ENCODE measurements around the gene SMIM41.

Gene SMIM41

GRCh38 chr12:52078276-52078675 is 1.2 kb upstream of the SMIM41 start:
- no peak for DNase-seq (ENCODE audit: low spot score in 2 of 2)
- no peak overlapping the region for H3K4me3 Mint-ChIP-seq
- H3K27ac Mint-ChIP-seq (ENCODE audit: low read depth): no peak overlapping the region
- no peak for ATAC-seq (replicated peaks; ENCODE audit: extremely low read depth, poor library complexity, severe bottlenecking)
- peaks cover 29% of the 10 kb centered on the region for H3K36me3 Mint-ChIP-seq (ENCODE audit: insufficient read depth)
- peaks cover 26% of the 10 kb centered on the region for H3K4me1 Mint-ChIP-seq
- H3K27me3 Mint-ChIP-seq: peaks cover under 1% of the 10 kb centered on the region
- no peaks in the 10 kb centered on the region for H3K9me3 Mint-ChIP-seq

DNA sequence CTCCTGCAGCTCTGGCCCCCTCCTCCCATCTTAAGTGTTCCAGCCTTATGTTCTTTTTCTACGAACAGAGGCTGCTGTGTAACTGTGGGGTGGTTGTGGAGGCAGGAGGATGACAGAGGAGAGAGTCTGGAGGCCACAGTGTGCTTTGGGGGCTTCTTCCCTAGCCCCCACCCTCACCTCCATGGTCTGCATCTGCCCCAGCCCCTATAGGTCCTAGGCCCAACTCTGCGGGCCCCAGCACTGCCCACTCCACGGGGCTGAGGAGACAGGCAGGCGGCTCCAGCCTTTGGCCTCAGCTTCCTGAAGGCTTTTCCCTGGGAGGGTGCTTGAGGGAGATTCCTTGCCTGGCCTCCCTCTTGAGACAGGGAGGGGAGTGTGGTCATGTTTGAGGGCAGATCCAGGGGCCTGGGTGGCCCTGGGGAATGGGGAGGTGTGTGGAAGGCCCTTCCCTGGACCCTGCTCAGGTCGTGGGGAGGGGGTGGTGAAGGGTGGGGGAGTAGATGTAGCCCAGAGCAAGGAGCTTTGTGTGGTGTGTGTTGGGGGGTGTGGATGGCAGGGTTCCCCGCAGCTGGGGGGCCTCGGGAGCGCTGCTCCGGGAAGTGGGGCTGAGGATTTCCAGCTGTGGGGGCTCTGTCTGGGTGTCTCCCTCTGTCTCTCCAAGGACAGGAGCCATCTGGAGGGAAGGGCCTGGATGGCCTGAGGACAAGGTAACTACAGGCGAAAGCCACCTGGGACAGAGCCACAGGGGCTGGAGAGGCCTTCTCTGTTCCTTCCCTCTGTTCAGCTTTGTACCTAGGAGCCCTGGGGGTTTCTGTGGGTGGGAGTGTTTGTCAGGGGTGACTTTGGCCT is 1.1 kb downstream of the SMIM41 start:
- H3K9me3 Mint-ChIP-seq: no peaks in the 10 kb centered on the region
- H3K36me3 Mint-ChIP-seq (ENCODE audit: insufficient read depth): peaks cover 13% of the 10 kb centered on the region
- peaks cover 21% of the 10 kb centered on the region for H3K4me1 Mint-ChIP-seq
- no peak overlapping the region for H3K4me3 Mint-ChIP-seq
- ATAC-seq (replicated peaks; ENCODE audit: extremely low read depth, poor library complexity, severe bottlenecking) (no peak), DNase-seq (ENCODE audit: low spot score in 2 of 2) (no peak)
- H3K27ac Mint-ChIP-seq (ENCODE audit: low read depth): no peak overlapping the region
- H3K27me3 Mint-ChIP-seq: peaks cover 12% of the 10 kb centered on the region

DNA sequence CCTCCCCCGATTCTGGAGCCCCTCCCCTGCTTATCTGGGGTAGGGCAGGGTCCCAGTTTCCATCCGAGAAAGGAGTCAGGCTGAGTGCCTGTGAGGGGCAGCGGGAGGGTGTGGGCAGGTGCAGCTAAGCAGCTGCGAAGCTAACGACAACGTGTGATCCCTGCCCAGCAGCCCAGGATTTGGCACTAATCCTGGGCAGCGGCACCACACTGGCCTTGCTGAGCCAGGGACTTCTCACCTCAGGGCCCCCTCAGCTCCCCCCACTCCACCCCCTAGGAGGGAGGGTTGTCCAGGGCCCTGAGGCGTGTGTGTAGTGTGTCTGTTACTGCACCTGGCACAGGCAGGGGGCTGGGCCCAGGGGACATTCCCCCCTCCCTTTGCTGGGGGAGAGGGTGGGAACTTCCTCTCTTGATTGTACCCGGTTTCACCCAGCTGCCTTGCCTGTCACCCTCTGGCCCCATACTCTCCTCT is 1.8 kb downstream of the SMIM41 start:
- Mint-ChIP-seq H3K9me3 (no peaks in the 10 kb centered on the region), H3K27me3 (peaks cover 18% of the 10 kb centered on the region), H3K4me3 (no peak overlapping the region), H3K4me1 (peaks cover 21% of the 10 kb centered on the region), H3K36me3 (ENCODE audit: insufficient read depth) (peaks cover 11% of the 10 kb centered on the region), H3K27ac (ENCODE audit: low read depth) (no peak overlapping the region)
- ATAC-seq (replicated peaks; ENCODE audit: extremely low read depth, poor library complexity, severe bottlenecking): peak; percentile 19
- DNase-seq (ENCODE audit: low spot score in 2 of 2): no peak

- no peak for DNase-seq (ENCODE audit: low spot score in 2 of 2)
- H3K4me3 Mint-ChIP-seq: no peak overlapping the region
- H3K36me3 Mint-ChIP-seq (ENCODE audit: insufficient read depth): peaks cover 8% of the 10 kb centered on the region
- H3K27me3 Mint-ChIP-seq: peaks cover 23% of the 10 kb centered on the region
- H3K4me1 Mint-ChIP-seq: peaks cover 21% of the 10 kb centered on the region
- no peak for ATAC-seq (replicated peaks; ENCODE audit: extremely low read depth, poor library complexity, severe bottlenecking)
- no peaks in the 10 kb centered on the region for H3K9me3 Mint-ChIP-seq
- no peak overlapping the region for H3K27ac Mint-ChIP-seq (ENCODE audit: low read depth)
Observed at GRCh38 chr12:52082026-52082668, 2.6 kb downstream of the SMIM41 start.

DNA sequence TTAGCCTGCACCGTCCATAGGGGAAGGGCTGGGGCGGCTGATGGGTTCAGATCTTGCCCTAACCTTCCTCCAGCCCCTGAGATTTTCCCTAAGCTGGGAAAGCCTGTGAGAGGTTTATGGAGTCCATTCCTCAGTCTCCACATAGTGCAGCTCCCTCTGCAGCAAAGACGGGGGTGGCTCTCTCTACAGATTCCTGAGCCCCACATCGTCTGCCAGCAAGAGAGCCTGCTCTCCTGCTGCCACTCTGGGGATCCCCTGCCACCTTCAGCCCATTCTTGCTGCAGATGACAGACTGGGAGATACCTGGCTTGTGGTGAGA is 3.1 kb downstream of the SMIM41 start:
- peaks cover 27% of the 10 kb centered on the region for H3K27me3 Mint-ChIP-seq
- H3K4me1 Mint-ChIP-seq: peaks cover 20% of the 10 kb centered on the region
- H3K27ac Mint-ChIP-seq (ENCODE audit: low read depth): no peak overlapping the region
- no peak for ATAC-seq (replicated peaks; ENCODE audit: extremely low read depth, poor library complexity, severe bottlenecking)
- no peak for DNase-seq (ENCODE audit: low spot score in 2 of 2)
- H3K9me3 Mint-ChIP-seq: no peaks in the 10 kb centered on the region
- no peak overlapping the region for H3K4me3 Mint-ChIP-seq
- peaks cover 8% of the 10 kb centered on the region for H3K36me3 Mint-ChIP-seq (ENCODE audit: insufficient read depth)

DNA sequence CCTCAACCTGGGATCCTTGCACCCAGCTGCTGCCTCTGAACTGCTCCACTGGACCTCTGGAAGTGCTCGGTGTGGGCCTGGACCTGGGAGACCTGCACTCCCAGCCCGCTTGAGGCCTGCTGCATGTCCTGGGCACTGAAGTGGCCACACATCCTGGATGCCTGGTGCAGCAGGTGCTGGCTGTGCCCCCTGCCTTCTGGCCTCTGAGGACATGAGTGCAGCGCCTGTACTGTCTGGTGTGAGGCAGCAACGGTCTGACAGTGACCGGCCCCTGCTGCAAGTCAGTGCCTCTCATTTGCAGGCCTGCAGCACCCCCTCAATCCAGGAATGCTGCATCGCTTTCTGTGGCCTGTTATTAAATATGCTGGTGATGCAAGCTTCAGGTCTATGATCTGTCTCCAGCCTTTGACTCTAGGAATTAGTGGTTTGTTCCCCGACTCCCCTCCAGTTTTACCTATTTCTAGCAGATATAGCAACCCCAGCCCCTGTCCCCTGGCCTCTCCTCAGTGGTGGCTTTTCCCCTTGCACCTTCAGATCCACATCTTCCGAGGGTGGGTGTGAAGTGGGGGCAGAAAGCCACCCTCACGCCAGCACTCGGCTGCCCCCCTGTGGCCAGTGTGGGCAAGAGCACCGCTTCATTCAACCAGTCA is 3.6 kb downstream of the SMIM41 start:
- Mint-ChIP-seq H3K4me3 (no peak overlapping the region), H3K4me1 (peaks cover 15% of the 10 kb centered on the region), H3K27me3 (peaks cover 32% of the 10 kb centered on the region), H3K9me3 (no peaks in the 10 kb centered on the region), H3K36me3 (ENCODE audit: insufficient read depth) (peaks cover 4% of the 10 kb centered on the region), H3K27ac (ENCODE audit: low read depth) (no peak overlapping the region)
- DNase-seq (ENCODE audit: low spot score in 2 of 2): peak; percentile 51 to 53
- peak; percentile 62 for ATAC-seq (replicated peaks; ENCODE audit: extremely low read depth, poor library complexity, severe bottlenecking)

DNA sequence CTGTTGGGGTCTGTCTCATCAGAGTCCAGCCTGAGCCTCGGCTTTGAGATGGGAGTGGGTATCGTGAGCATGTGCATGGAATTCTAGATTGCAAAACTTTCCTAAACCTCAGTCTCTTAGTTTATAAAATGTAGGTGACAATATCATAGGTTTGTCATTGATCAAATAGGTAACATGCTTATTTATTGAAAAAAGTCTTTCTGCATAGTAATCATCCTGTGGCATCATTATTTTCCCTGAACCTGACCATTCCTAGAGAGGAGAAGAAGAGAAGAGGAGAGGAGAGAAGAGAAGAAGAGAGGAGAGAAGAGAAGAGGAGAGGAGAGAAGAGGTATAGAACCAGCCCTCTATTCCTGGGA is 4.1 kb downstream of the SMIM41 start:
- no peak overlapping the region for H3K27ac Mint-ChIP-seq (ENCODE audit: low read depth)
- peaks cover 37% of the 10 kb centered on the region for H3K27me3 Mint-ChIP-seq
- H3K4me3 Mint-ChIP-seq: no peak overlapping the region
- peaks cover 2% of the 10 kb centered on the region for H3K36me3 Mint-ChIP-seq (ENCODE audit: insufficient read depth)
- H3K4me1 Mint-ChIP-seq: peaks cover 15% of the 10 kb centered on the region
- no peaks in the 10 kb centered on the region for H3K9me3 Mint-ChIP-seq
- ATAC-seq (replicated peaks; ENCODE audit: extremely low read depth, poor library complexity, severe bottlenecking) (no peak), DNase-seq (ENCODE audit: low spot score in 2 of 2) (no peak)

GRCh38 chr12:52084491-52085231 is 5.2 kb downstream of the SMIM41 start:
- H3K27ac Mint-ChIP-seq (ENCODE audit: low read depth): no peak overlapping the region
- DNase-seq (ENCODE audit: low spot score in 2 of 2) (no peak), ATAC-seq (replicated peaks; ENCODE audit: extremely low read depth, poor library complexity, severe bottlenecking) (no peak)
- no peaks in the 10 kb centered on the region for H3K9me3 Mint-ChIP-seq
- H3K27me3 Mint-ChIP-seq: peaks cover 48% of the 10 kb centered on the region
- H3K4me3 Mint-ChIP-seq: no peak overlapping the region
- H3K36me3 Mint-ChIP-seq (ENCODE audit: insufficient read depth): no peaks in the 10 kb centered on the region
- H3K4me1 Mint-ChIP-seq: peaks cover 15% of the 10 kb centered on the region

GRCh38 chr12:52085682-52086180 is 6.2 kb downstream of the SMIM41 start:
- no peaks in the 10 kb centered on the region for H3K36me3 Mint-ChIP-seq (ENCODE audit: insufficient read depth)
- no peak for ATAC-seq (replicated peaks; ENCODE audit: extremely low read depth, poor library complexity, severe bottlenecking)
- no peak overlapping the region for H3K27ac Mint-ChIP-seq (ENCODE audit: low read depth)
- no peak for DNase-seq (ENCODE audit: low spot score in 2 of 2)
- H3K9me3 Mint-ChIP-seq: no peaks in the 10 kb centered on the region
- peaks cover 58% of the 10 kb centered on the region for H3K27me3 Mint-ChIP-seq
- peaks cover 15% of the 10 kb centered on the region for H3K4me1 Mint-ChIP-seq
- H3K4me3 Mint-ChIP-seq: no peak overlapping the region

GRCh38 chr12:52086366-52086765 is 6.9 kb downstream of the SMIM41 start:
- no peaks in the 10 kb centered on the region for H3K36me3 Mint-ChIP-seq (ENCODE audit: insufficient read depth)
- no peak for DNase-seq (ENCODE audit: low spot score in 2 of 2)
- H3K4me1 Mint-ChIP-seq: peaks cover 15% of the 10 kb centered on the region
- H3K4me3 Mint-ChIP-seq: no peak overlapping the region
- no peak for ATAC-seq (replicated peaks; ENCODE audit: extremely low read depth, poor library complexity, severe bottlenecking)
- peaks cover 65% of the 10 kb centered on the region for H3K27me3 Mint-ChIP-seq
- H3K27ac Mint-ChIP-seq (ENCODE audit: low read depth): no peak overlapping the region
- no peaks in the 10 kb centered on the region for H3K9me3 Mint-ChIP-seq

DNA sequence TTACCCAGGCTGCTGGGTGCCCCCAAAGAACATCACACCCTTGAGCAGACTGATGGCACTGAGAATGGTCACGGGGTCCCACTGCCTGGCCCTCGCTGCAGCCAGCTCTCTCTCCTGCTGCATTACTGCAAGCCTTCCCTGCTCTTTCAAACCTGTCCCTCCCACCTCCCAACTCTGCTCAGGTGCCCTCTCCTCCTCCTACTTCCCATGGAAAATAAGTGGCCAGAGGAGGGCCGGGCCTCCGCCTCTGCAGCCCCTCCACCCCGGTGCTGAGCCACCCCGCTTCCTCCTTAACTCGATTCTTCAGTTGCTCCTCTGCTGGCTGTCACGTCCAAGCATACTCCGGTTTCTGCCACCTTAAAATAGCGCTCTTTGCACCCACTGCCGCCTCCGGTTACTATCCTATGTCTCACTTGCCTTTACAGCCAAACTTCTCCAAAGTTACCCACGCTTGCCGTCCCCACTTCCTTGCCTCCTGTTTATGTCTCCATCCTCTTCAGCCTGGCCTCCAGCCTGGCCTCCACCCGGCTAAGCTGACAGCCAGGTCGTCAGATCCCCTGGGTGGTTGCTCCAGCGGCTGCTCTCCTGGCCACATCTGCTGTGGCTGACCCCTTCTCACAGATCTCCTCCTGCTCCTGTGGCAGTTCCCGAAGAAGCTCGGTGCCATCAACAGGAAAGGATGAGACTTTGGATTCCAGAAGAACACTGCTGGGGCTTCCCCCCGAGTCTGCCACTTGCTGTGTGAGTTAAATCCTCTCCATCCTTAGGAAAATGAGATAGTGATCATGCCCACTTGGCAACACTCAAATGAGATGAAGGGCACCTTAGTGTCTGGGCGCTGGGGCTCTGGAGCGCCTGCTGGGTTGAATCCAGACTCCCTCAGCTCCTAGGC is 7.7 kb downstream of the SMIM41 start:
- no peak overlapping the region for H3K4me3 Mint-ChIP-seq
- ATAC-seq (replicated peaks; ENCODE audit: extremely low read depth, poor library complexity, severe bottlenecking) (no peak), DNase-seq (ENCODE audit: low spot score in 2 of 2) (no peak)
- no peaks in the 10 kb centered on the region for H3K36me3 Mint-ChIP-seq (ENCODE audit: insufficient read depth)
- no peaks in the 10 kb centered on the region for H3K9me3 Mint-ChIP-seq
- H3K27ac Mint-ChIP-seq (ENCODE audit: low read depth): no peak overlapping the region
- H3K27me3 Mint-ChIP-seq: peaks cover 73% of the 10 kb centered on the region
- H3K4me1 Mint-ChIP-seq: peaks cover 7% of the 10 kb centered on the region
